Calu3 (cell line): ENCODE results near the gene ZCCHC10. TPM values are rescaled to one million over a fixed set of nuclear protein-coding genes. Genes with fewer than 3 reads are reported as not detected.

Source experiments
- BruUV-seq: library from RNA; stranded (reverse); fragments of 400-500 nt; replicated peaks from 2 replicates; lab custom pipeline; 2021; lab: Mats Ljungman, UMichigan
- CTCF ChIA-PET: fragments of 300-600 bp; sonication (Branson Sonifier 250); formaldehyde crosslinking; loops from one replicate; lab custom pipeline; 2022; ENCODE audit warnings: antibody characterized with exemption; lab: Charles Lee
- DNase-seq: peaks from one replicate; pipeline ENCODE4 v3.0.0; 2022
- H3K27ac Mint-ChIP-seq: one replicate; pipeline ENCODE4 v1.8.0; 2022; ENCODE audit warnings: mixed read lengths; ENCODE audit not compliant: unreplicated experiment
- H3K27me3 Mint-ChIP-seq: one replicate; pipeline ENCODE4 v1.8.0; 2022; ENCODE audit warnings: mixed read lengths; ENCODE audit not compliant: unreplicated experiment
- H3K36me3 Mint-ChIP-seq: one replicate; pipeline ENCODE4 v1.8.0; 2022; ENCODE audit warnings: mild to moderate bottlenecking, moderate library complexity, mixed read lengths; ENCODE audit not compliant: insufficient read depth, unreplicated experiment
- H3K4me1 Mint-ChIP-seq: one replicate; pipeline ENCODE4 v1.8.0; 2022; ENCODE audit warnings: mild to moderate bottlenecking, low read depth, mixed read lengths; ENCODE audit not compliant: unreplicated experiment
- H3K4me3 Mint-ChIP-seq: one replicate; pipeline ENCODE4 v1.8.0; 2022; ENCODE audit warnings: mild to moderate bottlenecking, low read depth, moderate library complexity, mixed read lengths; ENCODE audit not compliant: unreplicated experiment
- H3K9me3 Mint-ChIP-seq: one replicate; pipeline ENCODE4 v1.8.0; 2022; ENCODE audit warnings: low read depth, mixed read lengths; ENCODE audit not compliant: unreplicated experiment
- intact Hi-C: fragments of 100-400 bp; cut with micrococcal nuclease; formaldehyde crosslinking; loops from one replicate; pipeline ENCODE4 v1.10.0; 2022; ENCODE audit not compliant: unreplicated experiment
- total RNA-seq: library from RNA; stranded (reverse); gene quantifications from 2 replicates; pipeline ENCODE4 v1.2.3, GENCODE V29; 2022
- TF ChIP-seq, protein P1 (sequence below): fragments of 200-600 bp; IDR thresholded peaks from one replicate; pipeline ENCODE4 v1.8.0; 2022; ENCODE audit warnings: antibody characterized with exemption; ENCODE audit not compliant: unreplicated experiment

The ZCCHC10 gene
- total RNA-seq, 1 experiment from 2014 or later = 31.8 TPM

DNA sequence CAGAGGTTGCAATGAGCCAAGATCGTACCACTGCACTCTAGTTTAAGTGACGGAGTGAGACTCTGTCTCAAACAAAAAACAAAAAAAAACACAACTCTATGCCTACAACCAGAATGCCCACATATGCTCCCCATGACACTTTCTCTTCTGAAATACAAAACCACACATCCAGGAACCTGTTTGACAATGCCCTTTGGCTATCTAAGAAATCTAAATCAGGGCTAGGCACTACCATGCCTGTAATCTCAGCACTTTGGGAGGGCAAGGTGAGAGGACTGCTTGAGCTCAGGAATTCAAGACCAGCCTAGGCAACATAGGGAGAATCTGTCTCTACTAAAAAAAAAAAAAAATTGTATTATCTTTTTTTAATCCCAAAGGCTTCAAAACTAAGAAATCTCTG, 73.5 kb downstream of the ZCCHC10 start:
- TF ChIP-seq, protein P1, sequence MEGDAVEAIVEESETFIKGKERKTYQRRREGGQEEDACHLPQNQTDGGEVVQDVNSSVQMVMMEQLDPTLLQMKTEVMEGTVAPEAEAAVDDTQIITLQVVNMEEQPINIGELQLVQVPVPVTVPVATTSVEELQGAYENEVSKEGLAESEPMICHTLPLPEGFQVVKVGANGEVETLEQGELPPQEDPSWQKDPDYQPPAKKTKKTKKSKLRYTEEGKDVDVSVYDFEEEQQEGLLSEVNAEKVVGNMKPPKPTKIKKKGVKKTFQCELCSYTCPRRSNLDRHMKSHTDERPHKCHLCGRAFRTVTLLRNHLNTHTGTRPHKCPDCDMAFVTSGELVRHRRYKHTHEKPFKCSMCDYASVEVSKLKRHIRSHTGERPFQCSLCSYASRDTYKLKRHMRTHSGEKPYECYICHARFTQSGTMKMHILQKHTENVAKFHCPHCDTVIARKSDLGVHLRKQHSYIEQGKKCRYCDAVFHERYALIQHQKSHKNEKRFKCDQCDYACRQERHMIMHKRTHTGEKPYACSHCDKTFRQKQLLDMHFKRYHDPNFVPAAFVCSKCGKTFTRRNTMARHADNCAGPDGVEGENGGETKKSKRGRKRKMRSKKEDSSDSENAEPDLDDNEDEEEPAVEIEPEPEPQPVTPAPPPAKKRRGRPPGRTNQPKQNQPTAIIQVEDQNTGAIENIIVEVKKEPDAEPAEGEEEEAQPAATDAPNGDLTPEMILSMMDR = no peak
- Mint-ChIP-seq H3K27ac (no peak overlapping the region), H3K27me3 (no peaks in the 10 kb centered on the region), H3K9me3 (no peaks in the 10 kb centered on the region), H3K36me3 (peaks cover 20% of the 10 kb centered on the region), H3K4me3 (no peak overlapping the region), H3K4me1 (peaks cover 26% of the 10 kb centered on the region)
- CTCF ChIA-PET = interaction anchor here (0.5 kb wide), 1 partner anchor 17 kb away, joined by 3 read pairs; no protein-coding TSS in a partner anchor
- DNase-seq = no peak
- intact Hi-C loops = no loop called here
- no TSS peak for BruUV-seq

DNA sequence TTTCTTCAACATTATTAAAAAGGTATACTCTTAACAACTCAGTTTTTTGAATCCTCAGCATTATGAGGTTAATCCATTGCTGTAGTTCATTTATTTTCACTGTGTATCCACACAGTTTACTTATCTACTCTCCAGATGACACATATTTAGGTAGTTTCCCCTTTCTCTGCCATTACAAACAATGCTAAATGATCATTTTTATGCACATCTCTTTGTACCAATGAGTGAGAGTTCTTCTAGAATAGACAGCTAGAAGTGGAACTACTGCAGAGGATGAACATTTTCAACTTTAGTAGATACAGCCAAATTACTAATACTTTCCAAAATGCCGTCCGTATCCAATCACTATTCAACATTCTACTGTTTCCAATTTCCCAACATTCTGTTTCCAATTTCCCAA, 74.5 kb downstream of the ZCCHC10 start:
- no TSS peak for BruUV-seq
- H3K4me1 Mint-ChIP-seq = peaks cover 32% of the 10 kb centered on the region
- no peak for DNase-seq
- CTCF ChIA-PET = no interaction called here
- no peaks in the 10 kb centered on the region for H3K9me3 Mint-ChIP-seq
- no peak overlapping the region for H3K27ac Mint-ChIP-seq
- TF ChIP-seq, protein P1 = no peak
- H3K36me3 Mint-ChIP-seq = peaks cover 20% of the 10 kb centered on the region
- intact Hi-C loops = no loop called here
- no peaks in the 10 kb centered on the region for H3K27me3 Mint-ChIP-seq
- no peak overlapping the region for H3K4me3 Mint-ChIP-seq

DNA sequence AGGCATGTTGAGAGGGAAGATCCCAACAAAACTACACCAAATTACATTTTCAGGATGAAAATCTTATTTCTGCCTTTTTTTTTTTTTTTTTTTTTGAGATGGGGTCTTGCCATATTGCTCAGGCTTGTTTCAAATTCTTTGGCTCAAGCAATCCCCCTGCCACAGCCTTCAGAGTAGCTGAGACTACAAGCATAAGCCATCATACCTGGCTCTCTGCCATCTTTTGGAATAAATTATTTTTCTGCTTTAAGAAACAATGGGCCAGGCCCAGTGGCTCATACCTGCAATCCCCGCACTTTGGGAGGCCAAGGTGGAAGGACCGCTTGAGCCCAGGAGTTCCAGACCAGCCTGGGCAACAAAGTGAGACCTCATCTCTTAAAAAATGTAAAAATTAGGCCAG, 77.2 kb downstream of the ZCCHC10 start:
- no peaks in the 10 kb centered on the region for H3K27me3 Mint-ChIP-seq
- peaks cover 32% of the 10 kb centered on the region for H3K4me1 Mint-ChIP-seq
- no peak overlapping the region for H3K27ac Mint-ChIP-seq
- TF ChIP-seq, protein P1 = no peak
- no peak for DNase-seq
- no TSS peak for BruUV-seq
- CTCF ChIA-PET = interaction anchor here (0.7 kb wide), 1 partner anchor 82 kb away, joined by 3 read pairs; no protein-coding TSS in a partner anchor
- no peaks in the 10 kb centered on the region for H3K9me3 Mint-ChIP-seq
- no peak overlapping the region for H3K4me3 Mint-ChIP-seq
- intact Hi-C loops = no loop called here
- peaks cover 14% of the 10 kb centered on the region for H3K36me3 Mint-ChIP-seq

DNA sequence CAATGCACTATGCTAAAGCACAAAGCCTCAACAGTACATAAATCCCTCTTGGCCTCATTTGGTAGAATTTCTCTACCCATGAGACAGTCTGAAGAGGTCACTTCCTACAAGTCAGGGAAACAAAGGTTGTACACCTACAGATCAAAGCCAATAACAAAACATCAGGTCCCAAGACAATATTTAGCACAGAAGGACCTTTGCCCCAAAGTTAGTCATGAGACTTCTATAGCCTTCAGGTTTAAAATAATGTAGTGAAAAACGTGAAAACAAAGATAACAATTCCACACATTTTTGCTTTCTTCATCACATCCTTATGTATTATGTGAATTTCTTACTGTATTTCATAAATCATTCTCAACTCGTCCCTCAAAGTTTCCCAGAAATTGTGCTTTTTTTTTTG, 78.7 kb downstream of the ZCCHC10 start:
- peaks cover 19% of the 10 kb centered on the region for H3K4me1 Mint-ChIP-seq
- CTCF ChIA-PET = no interaction called here
- H3K27me3 Mint-ChIP-seq = no peaks in the 10 kb centered on the region
- intact Hi-C loops = no loop called here
- H3K36me3 Mint-ChIP-seq = peaks cover 14% of the 10 kb centered on the region
- BruUV-seq = no TSS peak
- TF ChIP-seq, protein P1 = no peak
- DNase-seq = no peak
- H3K9me3 Mint-ChIP-seq = no peaks in the 10 kb centered on the region
- no peak overlapping the region for H3K4me3 Mint-ChIP-seq
- H3K27ac Mint-ChIP-seq = no peak overlapping the region

Other genes starting within 250 kb of the ZCCHC10 start
- gene SEPTIN8, start 249.3 kb downstream of the ZCCHC10 start, total RNA-seq = 40.4 and 48.5 TPM in 2 replicates
- gene SOWAHA, start 213.2 kb downstream of the ZCCHC10 start, total RNA-seq = 0.78 and 0.88 TPM in 2 replicates
- gene SHROOM1, start 195.9 kb downstream of the ZCCHC10 start, total RNA-seq = 24.5 and 27.0 TPM in 2 replicates
- 0.61 and 0.94 TPM in 2 replicates for gene GDF9, start 160.1 kb downstream of the ZCCHC10 start, total RNA-seq
- 678 and 719 TPM in 2 replicates for gene UQCRQ, start 159.9 kb downstream of the ZCCHC10 start, total RNA-seq
- 2.3 and 2.8 TPM in 2 replicates for gene LEAP2, start 152.9 kb downstream of the ZCCHC10 start, total RNA-seq
- 87.1 and 102 TPM in 2 replicates for gene AFF4, start 62.9 kb downstream of the ZCCHC10 start, total RNA-seq
- 294 and 296 TPM in 2 replicates for gene HSPA4, start 25.5 kb upstream of the ZCCHC10 start, total RNA-seq